Upper lobe of right lung (tissue), 1 donor: ENCODE measurements around the gene RRBP1. TPM values are rescaled to one million over a fixed set of nuclear protein-coding genes. Genes with fewer than 3 reads are reported as not detected.

Source experiments
- ATAC-seq: fragments of 200-7000 bp; cut with Tn5 transposase; one replicate; pipeline ENCODE4 v1.9.1; 2020; ENCODE audit warnings: mild to moderate bottlenecking, moderate library complexity
- DNase-seq: peaks from one replicate; pipeline ENCODE4 v3.0.0-alpha.2; 2020
- H3K27ac ChIP-seq: fragments of 200-600 bp; one replicate; pipeline ENCODE4 v1.8.0; 2022
- H3K27me3 ChIP-seq: fragments of 200-600 bp; one replicate; pipeline ENCODE4 v1.8.0; 2022; ENCODE audit warnings: mild to moderate bottlenecking
- H3K36me3 ChIP-seq: fragments of 200-600 bp; one replicate; pipeline ENCODE4 v1.8.0; 2022
- H3K4me1 ChIP-seq: fragments of 200-600 bp; one replicate; pipeline ENCODE4 v1.8.0; 2022
- H3K4me3 ChIP-seq: fragments of 200-600 bp; one replicate; pipeline ENCODE4 v1.8.0; 2022; ENCODE audit warnings: mild to moderate bottlenecking
- H3K9me3 ChIP-seq: fragments of 200-600 bp; one replicate; pipeline ENCODE4 v1.8.0; 2022
- intact Hi-C: fragments of 100-400 bp; cut with DNase I; formaldehyde crosslinking; loops from one replicate; pipeline ENCODE4 v1.11.0; 2022
- total RNA-seq: library from RNA; stranded (reverse); fragmentation: NEBNext Ultra II Directional; extraction: Animal tissue kit (Norgen Biotek cat#: 25700); gene quantifications from one replicate; pipeline ENCODE4 v1.2.1, GENCODE V29; 2021
- TF ChIP-seq, protein P1 (sequence below): fragments of 200-600 bp; IDR thresholded peaks from one replicate; pipeline ENCODE4 v1.8.0; 2022; ENCODE audit warnings: antibody characterized with exemption
- donor health status: DM: no; HTN: yes; CAD: no; lungs with severe emphysema.

RRBP1 gene
- total RNA-seq, 1 donor from 2014 or later: 166 TPM

DNA sequence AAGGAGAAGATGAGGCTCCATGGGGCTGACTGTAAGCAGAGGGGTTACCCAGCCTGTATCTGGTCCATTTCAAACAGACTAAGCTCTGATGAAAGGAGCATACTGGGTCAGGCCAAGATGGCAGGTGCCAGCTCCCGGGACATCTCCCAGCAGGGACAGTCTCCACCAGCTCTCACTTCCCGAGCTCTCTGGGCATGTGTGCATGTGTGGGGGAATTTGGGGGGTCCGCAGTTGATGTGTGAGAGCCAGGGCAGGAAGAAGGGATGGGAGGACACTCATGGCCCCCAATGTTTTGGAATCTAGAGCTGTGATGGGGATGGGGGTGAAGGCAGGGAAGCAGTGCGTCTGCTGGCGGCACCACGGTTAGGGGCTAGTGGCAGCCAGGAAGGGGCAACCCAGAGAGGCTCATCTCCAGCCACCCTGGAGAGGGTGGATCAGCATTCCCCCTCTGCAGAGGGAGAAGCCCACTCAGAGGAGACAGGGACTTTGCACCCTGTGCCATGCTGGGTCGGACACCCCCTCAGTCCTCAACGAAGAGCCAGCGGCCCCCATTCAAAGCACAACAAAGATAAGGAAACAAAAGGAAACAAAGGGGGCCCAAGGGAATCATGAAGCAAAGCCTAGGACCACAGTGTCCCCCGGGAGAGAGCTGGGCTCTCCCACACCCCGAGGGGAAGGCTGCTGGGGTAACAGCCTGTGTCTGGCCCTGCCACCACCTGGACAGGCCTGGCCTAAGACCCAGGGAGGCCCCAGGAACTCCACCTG is 59.8 kb downstream of the RRBP1 start:
- Histone ChIP-seq H3K27me3 (no peaks in the 10 kb centered on the region), H3K27ac (no peak overlapping the region), H3K4me3 (no peak overlapping the region), H3K9me3 (no peaks in the 10 kb centered on the region), H3K4me1 (no peaks in the 10 kb centered on the region), H3K36me3 (peaks cover 98% of the 10 kb centered on the region)
- peak; percentile 37 for DNase-seq
- no peak for ATAC-seq
- TF ChIP-seq, protein P1, sequence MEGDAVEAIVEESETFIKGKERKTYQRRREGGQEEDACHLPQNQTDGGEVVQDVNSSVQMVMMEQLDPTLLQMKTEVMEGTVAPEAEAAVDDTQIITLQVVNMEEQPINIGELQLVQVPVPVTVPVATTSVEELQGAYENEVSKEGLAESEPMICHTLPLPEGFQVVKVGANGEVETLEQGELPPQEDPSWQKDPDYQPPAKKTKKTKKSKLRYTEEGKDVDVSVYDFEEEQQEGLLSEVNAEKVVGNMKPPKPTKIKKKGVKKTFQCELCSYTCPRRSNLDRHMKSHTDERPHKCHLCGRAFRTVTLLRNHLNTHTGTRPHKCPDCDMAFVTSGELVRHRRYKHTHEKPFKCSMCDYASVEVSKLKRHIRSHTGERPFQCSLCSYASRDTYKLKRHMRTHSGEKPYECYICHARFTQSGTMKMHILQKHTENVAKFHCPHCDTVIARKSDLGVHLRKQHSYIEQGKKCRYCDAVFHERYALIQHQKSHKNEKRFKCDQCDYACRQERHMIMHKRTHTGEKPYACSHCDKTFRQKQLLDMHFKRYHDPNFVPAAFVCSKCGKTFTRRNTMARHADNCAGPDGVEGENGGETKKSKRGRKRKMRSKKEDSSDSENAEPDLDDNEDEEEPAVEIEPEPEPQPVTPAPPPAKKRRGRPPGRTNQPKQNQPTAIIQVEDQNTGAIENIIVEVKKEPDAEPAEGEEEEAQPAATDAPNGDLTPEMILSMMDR: no peak
- intact Hi-C loops: no loop called here

DNA sequence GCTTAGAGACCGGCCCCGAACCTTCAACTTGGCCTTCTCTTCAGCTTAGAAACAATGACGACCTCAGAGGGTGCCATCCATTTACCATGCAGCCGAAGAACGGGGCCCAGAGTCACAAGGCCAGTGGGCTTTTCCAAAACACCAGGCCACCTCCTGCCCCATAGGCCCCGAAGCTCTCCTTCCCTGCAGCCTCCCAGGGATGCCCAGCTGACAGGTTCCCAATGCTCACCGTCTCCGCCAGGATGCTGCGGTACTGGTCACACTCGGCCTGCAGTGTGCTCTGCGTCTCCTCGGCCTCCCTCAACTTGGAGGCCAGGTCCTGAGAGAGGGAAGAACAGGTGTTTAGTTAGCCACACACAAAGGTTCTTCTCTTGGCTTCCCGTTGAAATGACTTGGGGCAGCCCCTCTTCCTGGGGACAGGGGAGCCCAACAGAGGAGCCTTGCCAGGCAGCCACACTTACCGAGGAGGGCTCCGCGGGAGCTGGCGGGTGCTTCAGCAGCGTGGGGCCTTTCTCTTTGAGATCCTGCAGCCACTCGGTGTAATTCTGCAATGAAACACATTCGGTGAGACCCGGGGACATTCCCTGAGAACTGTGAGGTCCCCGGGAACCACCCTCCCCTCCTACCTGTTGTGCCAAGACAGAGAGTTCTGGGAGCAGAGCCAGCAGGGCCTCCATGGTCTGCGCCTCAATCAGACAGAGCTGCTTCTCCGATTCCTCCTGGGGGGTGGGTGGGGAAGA is 60.6 kb downstream of the RRBP1 start:
- intact Hi-C loops: no loop called here
- peak; percentile 32 for DNase-seq
- TF ChIP-seq, protein P1: no peak
- peaks cover 98% of the 10 kb centered on the region for H3K36me3 ChIP-seq
- no peak overlapping the region for H3K4me3 ChIP-seq
- no peak overlapping the region for H3K27ac ChIP-seq
- ATAC-seq: no peak
- no peaks in the 10 kb centered on the region for H3K27me3 ChIP-seq
- no peaks in the 10 kb centered on the region for H3K9me3 ChIP-seq
- no peaks in the 10 kb centered on the region for H3K4me1 ChIP-seq

DNA sequence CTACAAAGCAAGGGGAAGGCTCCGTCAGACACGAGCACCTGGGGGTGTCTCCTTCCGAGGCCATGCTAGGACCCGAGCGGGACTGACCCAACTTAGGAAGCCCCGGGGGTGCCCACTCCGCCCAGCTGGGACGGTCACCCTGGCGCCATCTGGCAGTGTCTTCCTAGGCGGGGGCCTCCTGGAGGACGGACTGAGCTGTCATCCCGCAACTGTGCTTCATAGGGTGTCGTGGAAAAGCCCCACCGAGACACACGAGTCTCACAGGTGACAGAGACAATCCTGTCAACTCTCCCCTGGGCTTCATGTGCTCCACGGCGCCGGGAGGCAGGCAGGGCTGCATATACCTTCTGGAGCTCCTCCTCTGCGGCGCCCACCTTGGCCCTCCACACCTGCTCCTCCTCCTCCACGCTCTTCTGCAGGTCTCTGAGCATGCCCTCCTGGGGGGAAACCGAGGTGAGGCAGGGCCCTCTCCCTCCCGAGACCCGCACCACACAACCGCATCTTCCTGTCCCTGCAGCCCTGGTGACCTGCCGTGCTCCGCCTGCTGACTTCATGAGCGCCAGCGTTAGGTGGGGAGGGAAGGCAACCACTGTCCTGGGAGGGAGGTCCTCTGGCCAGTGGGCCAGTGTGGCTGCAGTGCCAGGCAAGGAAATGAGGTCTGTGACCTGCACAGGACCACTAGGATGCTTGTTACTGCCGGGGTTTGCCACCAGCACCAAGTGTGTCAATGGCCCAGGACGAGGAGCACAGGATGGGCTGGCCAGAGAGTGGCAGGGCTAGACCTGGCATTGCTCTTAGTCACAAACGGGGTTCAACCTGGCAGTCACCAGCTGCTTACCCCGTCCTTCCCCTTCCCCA is 61.4 kb downstream of the RRBP1 start:
- Histone ChIP-seq H3K27ac (no peak overlapping the region), H3K9me3 (no peaks in the 10 kb centered on the region), H3K4me1 (no peaks in the 10 kb centered on the region), H3K4me3 (no peak overlapping the region), H3K36me3 (peaks cover 99% of the 10 kb centered on the region), H3K27me3 (no peaks in the 10 kb centered on the region)
- TF ChIP-seq, protein P1: no peak
- intact Hi-C loops: no loop called here
- peak; percentile 57 for DNase-seq
- no peak for ATAC-seq

DNA sequence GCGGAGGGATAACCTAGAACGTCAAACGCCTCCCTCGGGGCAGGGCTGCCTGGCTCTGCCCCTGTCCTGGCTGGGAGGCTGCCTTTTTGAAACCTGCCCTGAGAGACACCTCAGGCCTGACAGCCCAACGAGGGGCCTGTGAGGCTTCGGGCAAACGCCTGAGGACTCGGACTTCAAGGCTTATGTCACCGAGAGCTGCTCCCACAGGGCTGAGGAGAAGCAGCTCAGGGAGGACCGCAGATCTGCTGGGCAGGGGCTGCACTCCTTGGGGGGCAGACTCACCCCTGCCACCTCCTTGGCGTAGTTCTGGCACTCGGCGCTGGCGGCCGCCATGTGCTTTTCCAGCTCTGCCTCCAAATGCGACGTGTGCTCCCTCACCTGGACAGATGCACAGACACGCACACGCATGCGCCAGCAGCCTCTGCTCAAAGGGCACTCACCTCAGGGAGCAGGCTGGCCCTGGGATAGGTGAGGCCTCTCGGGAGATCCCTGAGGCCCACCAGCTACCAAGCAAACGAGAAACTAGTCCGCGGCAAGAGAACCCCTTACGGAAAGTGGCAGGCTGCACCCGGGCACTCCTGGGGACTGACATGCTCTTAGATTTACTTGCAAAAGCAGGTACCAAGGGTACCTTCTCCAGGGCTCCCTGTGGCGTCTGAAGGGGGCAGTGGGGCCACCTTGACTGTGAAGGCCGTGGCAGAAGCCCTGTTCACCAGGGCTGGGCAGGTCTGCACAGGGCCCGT is 62.5 kb downstream of the RRBP1 start:
- DNase-seq: peak; percentile 57
- H3K4me3 ChIP-seq: no peak overlapping the region
- TF ChIP-seq, protein P1: no peak
- no peaks in the 10 kb centered on the region for H3K9me3 ChIP-seq
- peaks cover 100% of the 10 kb centered on the region for H3K36me3 ChIP-seq
- intact Hi-C loops: loop anchor here (5.0 kb wide), 1 partner anchor 82 kb away; no protein-coding TSS in a partner anchor
- no peaks in the 10 kb centered on the region for H3K27me3 ChIP-seq
- H3K27ac ChIP-seq: no peak overlapping the region
- H3K4me1 ChIP-seq: peaks cover 7% of the 10 kb centered on the region
- no peak for ATAC-seq

DNA sequence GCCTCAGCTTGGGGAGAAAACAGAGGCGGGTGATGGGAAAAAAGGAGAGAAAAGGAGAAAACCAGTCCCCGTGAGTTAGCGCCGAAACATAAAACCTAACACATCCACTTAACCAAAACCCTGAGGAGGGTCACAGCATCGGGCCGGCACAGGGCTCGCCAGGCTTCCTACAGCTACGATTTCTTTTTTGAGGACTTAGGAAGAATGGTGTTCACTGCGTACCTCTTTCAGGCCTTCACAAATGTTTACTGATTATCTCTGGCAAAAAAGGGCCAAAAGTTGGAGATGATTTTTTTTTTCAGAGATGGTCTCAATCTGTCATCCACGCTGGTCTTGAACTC is 63.4 kb downstream of the RRBP1 start:
- Histone ChIP-seq H3K4me1 (peaks cover 10% of the 10 kb centered on the region), H3K4me3 (no peak overlapping the region), H3K9me3 (no peaks in the 10 kb centered on the region), H3K27ac (no peak overlapping the region), H3K36me3 (peaks cover 97% of the 10 kb centered on the region), H3K27me3 (no peaks in the 10 kb centered on the region)
- no peak for DNase-seq
- no peak for ATAC-seq
- intact Hi-C loops: loop anchor here (5.0 kb wide), 1 partner anchor 81 kb away; no protein-coding TSS in a partner anchor
- TF ChIP-seq, protein P1: no peak
